HCT116 (cell line): Measurements from ENCODE around the gene COA7. TPM values are rescaled to one million over a fixed set of nuclear protein-coding genes. Genes with fewer than 3 reads are reported as not detected.

Source experiments
- ATAC-seq: fragments of 200-7000 bp; cut with Tn5 transposase; 2 replicates; pipeline ENCODE4 v1.9.1; 2020; ENCODE audit warnings: mild to moderate bottlenecking, moderate library complexity
- BruUV-seq: library from RNA; stranded (reverse); fragments of 400-500 nt; replicated peaks from 2 replicates; lab custom pipeline; 2021; lab: Mats Ljungman, UMichigan
- CTCF ChIA-PET: fragments of 300-600 bp; sonication (Branson Sonifier 250); formaldehyde crosslinking; loops from one replicate; lab custom pipeline; 2021; ENCODE audit warnings: antibody characterized with exemption; lab: Charles Lee
- POLR2A ChIA-PET: fragments of 300-600, 350-600 bp; sonication (Branson Sonifier 250); formaldehyde crosslinking; loops from one replicate; lab custom pipeline; 2021; ENCODE audit warnings: antibody characterized with exemption; lab: Charles Lee
- RAD21 ChIA-PET, 2 experiments: fragments of 300-600 bp; sonication (Branson Sonifier 250); formaldehyde crosslinking; loops; one replicate each; lab custom pipeline; 2023; ENCODE audit warnings: low total read pairs in 2 of 2; ENCODE audit not compliant: uncharacterized antibody in 2 of 2, unreplicated experiment in 2 of 2, low non-redundant PET in 1 of 2; lab: Charles Lee
- DNase-seq: peaks from one replicate; pipeline ENCODE4 v3.0.0-alpha.2; 2010; ENCODE audit warnings: low read depth, low spot score
- H2AFZ ChIP-seq: fragments of 200-600 bp; shearing (Covaris generic), sonication (generic); 2 replicates; pipeline ENCODE4 v1.6.1; 2017; ENCODE audit warnings: low read depth, mixed run types, mixed read lengths, antibody characterized with exemption, low read length; ENCODE audit not compliant: poor library complexity, severe bottlenecking
- H3K27ac ChIP-seq: 2 replicates; pipeline ENCODE4 v1.5.1; 2012; ENCODE audit warnings: low read depth, low read length
- H3K27me3 ChIP-seq: fragments of 200-600 bp; sonication (generic); 2 replicates; pipeline ENCODE4 v1.6.1; 2016; ENCODE audit warnings: mixed run types, low read length, mixed read lengths; ENCODE audit not compliant: insufficient read depth
- H3K36me3 ChIP-seq, 2 experiments: fragments of 200-500 bp in 1 of 2; fragments of 200-600 bp in 1 of 2; sonication (Bioruptor generic) in 1 of 2; sonication (generic) in 1 of 2; 2 replicates each; pipeline versions ENCODE4 v1.5.1 to v1.6.1; 2014 to 2016; ENCODE audit warnings: low read length in 2 of 2, inconsistent platforms in 1 of 2, mixed read lengths in 1 of 2, mixed run types in 1 of 2; ENCODE audit not compliant: insufficient read depth in 2 of 2, control insufficient read depth in 1 of 2
- H3K4me1 ChIP-seq, 2 experiments: fragments of 200-600 bp in 1 of 2; sonication (generic) in 1 of 2; 2 replicates each; pipeline versions ENCODE4 v1.5.1 to v1.6.1; 2012 to 2017; ENCODE audit warnings: low read length in 2 of 2, inconsistent platforms in 1 of 2, mild to moderate bottlenecking in 1 of 2, mixed read lengths in 1 of 2, mixed run types in 1 of 2, moderate library complexity in 1 of 2; ENCODE audit not compliant: insufficient read depth in 2 of 2, control insufficient read depth in 1 of 2
- H3K4me2 ChIP-seq: fragments of 200-600 bp; sonication (generic); 2 replicates; pipeline ENCODE4 v1.6.1; 2017; ENCODE audit warnings: mixed run types, low read length, mixed read lengths
- H3K4me3 ChIP-seq, 2 experiments: fragments of 200-600 bp in 1 of 2; sonication (generic) in 1 of 2; replicated peaks in 1 of 2; 2 replicates each; pipeline ENCODE4 v1.5.1; 2011 to 2016; ENCODE audit warnings: low read length in 2 of 2, control low read depth in 1 of 2, low read depth in 1 of 2, mild to moderate bottlenecking in 1 of 2, mixed read lengths in 1 of 2, mixed run types in 1 of 2
- H3K79me2 ChIP-seq: fragments of 200-600 bp; sonication (generic); 2 replicates; pipeline ENCODE4 v1.6.1; 2017; ENCODE audit warnings: mild to moderate bottlenecking, mixed run types, low read length, moderate library complexity, mixed read lengths; ENCODE audit not compliant: insufficient read depth
- H3K9ac ChIP-seq: fragments of 200-600 bp; sonication (generic); 2 replicates; pipeline ENCODE4 v1.6.1; 2016; ENCODE audit warnings: low read length, mixed read lengths
- H3K9me2 ChIP-seq: fragments of 200-600 bp; sonication (generic), shearing (Covaris generic); 2 replicates; pipeline ENCODE4 v1.6.1; 2017; ENCODE audit warnings: mixed run types, mild to moderate bottlenecking, moderate library complexity; ENCODE audit not compliant: insufficient read depth
- H3K9me3 ChIP-seq, 2 experiments: fragments of 200-500 bp in 1 of 2; fragments of 200-600 bp in 1 of 2; sonication (Bioruptor generic) in 1 of 2; sonication (generic) in 1 of 2; 2 replicates each; pipeline ENCODE4 v1.6.1; 2014 to 2017; ENCODE audit warnings: low read length in 2 of 2, mixed read lengths in 2 of 2, inconsistent platforms in 1 of 2, low read depth in 1 of 2, mild to moderate bottlenecking in 1 of 2, mixed run types in 1 of 2, moderate library complexity in 1 of 2; ENCODE audit not compliant: control insufficient read depth in 1 of 2, insufficient read depth in 1 of 2
- H4K20me1 ChIP-seq: fragments of 200-600 bp; sonication (generic), shearing (Covaris generic); 2 replicates; pipeline ENCODE4 v1.6.1; 2017; ENCODE audit warnings: mixed run types, mild to moderate bottlenecking, moderate library complexity; ENCODE audit not compliant: insufficient read depth
- CBX3 ChIP-seq: IDR thresholded peaks from 2 replicates; pipeline ENCODE4 v1.6.1; 2012; ENCODE audit warnings: low read depth
- CEBPB ChIP-seq: IDR thresholded peaks from 2 replicates; pipeline ENCODE4 v1.6.1; 2012; ENCODE audit warnings: low read depth
- EGR1 ChIP-seq: IDR thresholded peaks from 2 replicates; pipeline ENCODE4 v1.6.1; 2012; ENCODE audit warnings: low read depth
- EZH2phosphoT487 ChIP-seq: fragments of 200-600 bp; IDR thresholded peaks from 2 replicates; pipeline ENCODE4 v1.6.1; 2018; ENCODE audit warnings: antibody characterized with exemption, borderline replicate concordance
- FOSL1 ChIP-seq: IDR thresholded peaks from 2 replicates; pipeline ENCODE4 v1.6.1; 2012; ENCODE audit warnings: low read depth
- POLR2A ChIP-seq: IDR thresholded peaks from 2 replicates; pipeline ENCODE4 v1.7.0; 2011; ENCODE audit warnings: borderline replicate concordance; ENCODE audit not compliant: insufficient read depth, insufficient read length; ENCODE audit errors: extremely low read depth
- POLR2AphosphoS5 ChIP-seq: IDR thresholded peaks from 2 replicates; pipeline ENCODE4 v1.6.1; 2011; ENCODE audit warnings: mild to moderate bottlenecking, low read depth, low read length, moderate library complexity
- SIN3A ChIP-seq: IDR thresholded peaks from 2 replicates; pipeline ENCODE4 v1.6.1; 2012; ENCODE audit warnings: low read depth
- SP1 ChIP-seq: IDR thresholded peaks from 2 replicates; pipeline ENCODE4 v1.6.1; 2012; ENCODE audit warnings: low read depth
- YY1 ChIP-seq: IDR thresholded peaks from 2 replicates; pipeline ENCODE4 v1.6.1; 2011; ENCODE audit warnings: low read length, low read depth, moderate library complexity, mild to moderate bottlenecking; ENCODE audit not compliant: insufficient replicate concordance; ENCODE audit errors: extremely low read depth
- ZFX ChIP-seq: fragments of 450-650 bp; IDR thresholded peaks from 2 replicates; pipeline ENCODE4 v1.6.1; 2017
- intact Hi-C: fragments of 100-400 bp; cut with micrococcal nuclease; formaldehyde crosslinking; loops from 2 replicates; pipeline ENCODE4 v1.10.0; 2022
- total RNA-seq: library from RNA; stranded (reverse); gene quantifications from one replicate; pipeline ENCODE4 v1.2.1, GENCODE V29; 2021; ENCODE audit not compliant: unreplicated experiment
- TF ChIP-seq, protein P1 (sequence below): IDR thresholded peaks from 2 replicates; pipeline ENCODE4 v1.6.1; 2012; ENCODE audit warnings: low read depth
- TF ChIP-seq, protein P2 (sequence below), 3 experiments: fragments of 200-600 bp in 1 of 3; sonication (generic) in 1 of 3; IDR thresholded peaks in 2 of 3; conservative IDR thresholded peaks in 1 of 3; 2 replicates each; pipeline ENCODE4 v1.5.1; 2012 to 2017; ENCODE audit warnings: low read depth in 2 of 3, low read length in 2 of 3, antibody characterized with exemption in 1 of 3, borderline replicate concordance in 1 of 3, control low read depth in 1 of 3, mild to moderate bottlenecking in 1 of 3, mixed read lengths in 1 of 3, mixed run types in 1 of 3, moderate library complexity in 1 of 3; ENCODE audit not compliant: insufficient read depth in 1 of 3
- TF ChIP-seq, protein P3 (sequence below): IDR thresholded peaks from 2 replicates; pipeline ENCODE4 v1.6.1; 2011; ENCODE audit warnings: mild to moderate bottlenecking, low read length, moderate library complexity; ENCODE audit not compliant: insufficient replicate concordance; ENCODE audit errors: extremely low read depth

Gene COA7
- total RNA-seq, 1 experiment from 2014 or later: 43.6 TPM

DNA sequence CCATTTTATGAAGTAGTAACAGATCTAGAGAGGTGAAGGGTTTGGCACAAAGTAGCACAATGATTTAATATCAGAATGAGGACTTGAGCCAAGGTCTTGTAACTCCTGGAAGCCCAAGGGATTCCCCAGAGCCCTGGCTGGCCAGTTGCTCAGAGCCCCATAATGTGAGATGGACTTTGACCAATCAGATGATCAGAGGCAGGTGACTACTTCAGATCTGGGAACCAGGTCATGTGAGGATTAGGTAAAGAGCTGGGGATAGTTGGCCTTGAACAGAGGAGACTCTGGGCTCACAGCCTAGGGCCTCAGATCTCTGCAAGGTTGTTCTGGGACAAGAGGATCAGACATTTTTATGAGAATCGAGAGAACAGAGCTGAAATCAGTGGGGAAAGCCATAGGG lies 46.2 kb downstream of the COA7 start:
- ChIA-PET RAD21 (no interaction called here), POLR2A (no interaction called here), CTCF (no interaction called here)
- Histone ChIP-seq H3K9me3 (no peaks in the 10 kb centered on the region), H3K27ac (no peak overlapping the region), H3K4me2 (no peak overlapping the region), H3K36me3 (no peaks in the 10 kb centered on the region), H3K9me2 (no peaks in the 10 kb centered on the region), H3K27me3 (no peaks in the 10 kb centered on the region), H4K20me1 (no peaks in the 10 kb centered on the region), H3K9ac (no peak overlapping the region), H3K4me1 (no peaks in the 10 kb centered on the region), H3K4me3 (no peak overlapping the region), H3K79me2 (no peaks in the 10 kb centered on the region), H2AFZ (no peak overlapping the region)
- DNase-seq: no peak
- TF ChIP-seq, protein P1, sequence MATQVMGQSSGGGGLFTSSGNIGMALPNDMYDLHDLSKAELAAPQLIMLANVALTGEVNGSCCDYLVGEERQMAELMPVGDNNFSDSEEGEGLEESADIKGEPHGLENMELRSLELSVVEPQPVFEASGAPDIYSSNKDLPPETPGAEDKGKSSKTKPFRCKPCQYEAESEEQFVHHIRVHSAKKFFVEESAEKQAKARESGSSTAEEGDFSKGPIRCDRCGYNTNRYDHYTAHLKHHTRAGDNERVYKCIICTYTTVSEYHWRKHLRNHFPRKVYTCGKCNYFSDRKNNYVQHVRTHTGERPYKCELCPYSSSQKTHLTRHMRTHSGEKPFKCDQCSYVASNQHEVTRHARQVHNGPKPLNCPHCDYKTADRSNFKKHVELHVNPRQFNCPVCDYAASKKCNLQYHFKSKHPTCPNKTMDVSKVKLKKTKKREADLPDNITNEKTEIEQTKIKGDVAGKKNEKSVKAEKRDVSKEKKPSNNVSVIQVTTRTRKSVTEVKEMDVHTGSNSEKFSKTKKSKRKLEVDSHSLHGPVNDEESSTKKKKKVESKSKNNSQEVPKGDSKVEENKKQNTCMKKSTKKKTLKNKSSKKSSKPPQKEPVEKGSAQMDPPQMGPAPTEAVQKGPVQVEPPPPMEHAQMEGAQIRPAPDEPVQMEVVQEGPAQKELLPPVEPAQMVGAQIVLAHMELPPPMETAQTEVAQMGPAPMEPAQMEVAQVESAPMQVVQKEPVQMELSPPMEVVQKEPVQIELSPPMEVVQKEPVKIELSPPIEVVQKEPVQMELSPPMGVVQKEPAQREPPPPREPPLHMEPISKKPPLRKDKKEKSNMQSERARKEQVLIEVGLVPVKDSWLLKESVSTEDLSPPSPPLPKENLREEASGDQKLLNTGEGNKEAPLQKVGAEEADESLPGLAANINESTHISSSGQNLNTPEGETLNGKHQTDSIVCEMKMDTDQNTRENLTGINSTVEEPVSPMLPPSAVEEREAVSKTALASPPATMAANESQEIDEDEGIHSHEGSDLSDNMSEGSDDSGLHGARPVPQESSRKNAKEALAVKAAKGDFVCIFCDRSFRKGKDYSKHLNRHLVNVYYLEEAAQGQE: no peak
- TF ChIP-seq FOSL1 (no peak), YY1 (no peak), ZFX (no peak), EGR1 (no peak), EZH2phosphoT487 (no peak), CBX3 (no peak), SIN3A (no peak), POLR2AphosphoS5 (no peak), POLR2A (no peak), CEBPB (no peak), SP1 (no peak)
- TF ChIP-seq, protein P2, sequence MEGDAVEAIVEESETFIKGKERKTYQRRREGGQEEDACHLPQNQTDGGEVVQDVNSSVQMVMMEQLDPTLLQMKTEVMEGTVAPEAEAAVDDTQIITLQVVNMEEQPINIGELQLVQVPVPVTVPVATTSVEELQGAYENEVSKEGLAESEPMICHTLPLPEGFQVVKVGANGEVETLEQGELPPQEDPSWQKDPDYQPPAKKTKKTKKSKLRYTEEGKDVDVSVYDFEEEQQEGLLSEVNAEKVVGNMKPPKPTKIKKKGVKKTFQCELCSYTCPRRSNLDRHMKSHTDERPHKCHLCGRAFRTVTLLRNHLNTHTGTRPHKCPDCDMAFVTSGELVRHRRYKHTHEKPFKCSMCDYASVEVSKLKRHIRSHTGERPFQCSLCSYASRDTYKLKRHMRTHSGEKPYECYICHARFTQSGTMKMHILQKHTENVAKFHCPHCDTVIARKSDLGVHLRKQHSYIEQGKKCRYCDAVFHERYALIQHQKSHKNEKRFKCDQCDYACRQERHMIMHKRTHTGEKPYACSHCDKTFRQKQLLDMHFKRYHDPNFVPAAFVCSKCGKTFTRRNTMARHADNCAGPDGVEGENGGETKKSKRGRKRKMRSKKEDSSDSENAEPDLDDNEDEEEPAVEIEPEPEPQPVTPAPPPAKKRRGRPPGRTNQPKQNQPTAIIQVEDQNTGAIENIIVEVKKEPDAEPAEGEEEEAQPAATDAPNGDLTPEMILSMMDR (IDR thresholded peaks at IDR 0.05 in 2 of 3, conservative IDR thresholded peaks at IDR 0.05 in 1 of 3; ENCODE audit: borderline replicate concordance in 1 of 3, insufficient read depth in 1 of 3, low read depth in 2 of 3, low read length in 2 of 3): no peak
- TF ChIP-seq, protein P3, sequence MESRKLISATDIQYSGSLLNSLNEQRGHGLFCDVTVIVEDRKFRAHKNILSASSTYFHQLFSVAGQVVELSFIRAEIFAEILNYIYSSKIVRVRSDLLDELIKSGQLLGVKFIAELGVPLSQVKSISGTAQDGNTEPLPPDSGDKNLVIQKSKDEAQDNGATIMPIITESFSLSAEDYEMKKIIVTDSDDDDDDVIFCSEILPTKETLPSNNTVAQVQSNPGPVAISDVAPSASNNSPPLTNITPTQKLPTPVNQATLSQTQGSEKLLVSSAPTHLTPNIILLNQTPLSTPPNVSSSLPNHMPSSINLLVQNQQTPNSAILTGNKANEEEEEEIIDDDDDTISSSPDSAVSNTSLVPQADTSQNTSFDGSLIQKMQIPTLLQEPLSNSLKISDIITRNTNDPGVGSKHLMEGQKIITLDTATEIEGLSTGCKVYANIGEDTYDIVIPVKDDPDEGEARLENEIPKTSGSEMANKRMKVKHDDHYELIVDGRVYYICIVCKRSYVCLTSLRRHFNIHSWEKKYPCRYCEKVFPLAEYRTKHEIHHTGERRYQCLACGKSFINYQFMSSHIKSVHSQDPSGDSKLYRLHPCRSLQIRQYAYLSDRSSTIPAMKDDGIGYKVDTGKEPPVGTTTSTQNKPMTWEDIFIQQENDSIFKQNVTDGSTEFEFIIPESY: no peak
- ATAC-seq: no peak
- BruUV-seq: no TSS peak
- intact Hi-C loops: no loop called here
